K562 (cell line): ENCODE data around the gene PAFAH1B2. TPM values are rescaled to one million over a fixed set of nuclear protein-coding genes. Genes with fewer than 3 reads are reported as not detected.

ENCODE experiments used
- ATAC-seq: fragments of 200-7000 bp; cut with Tn5 transposase; 3 replicates; pipeline ENCODE4 v1.9.1; 2020; ENCODE audit warnings: moderate library complexity
- Bru-seq: library from RNA; stranded (reverse); fragments of 400-500 nt; gene quantifications from one replicate; lab custom pipeline; 2021; lab: Mats Ljungman, UMichigan
- BruChase-seq, 2 experiments: library from RNA; stranded (reverse); fragments of 400-500 nt; gene quantifications; one replicate each; lab custom pipeline; 2021; lab: Mats Ljungman, UMichigan
- BruUV-seq: library from RNA; stranded (reverse); fragments of 400-500 nt; replicated peaks from 2 replicates; lab custom pipeline; 2021; lab: Mats Ljungman, UMichigan
- CTCF ChIA-PET: fragments of 300-600 bp; formaldehyde crosslinking; extraction: SDS; loops from one replicate; lab custom pipeline; 2021; ENCODE audit warnings: low intra/inter-chr PET ratio; lab: Yijun Ruan, JAX
- POLR2A ChIA-PET: fragments of 300-600, 350-650 bp; sonication (Branson Sonifier 250); formaldehyde crosslinking; extraction: SDS; loops from one replicate; lab custom pipeline; 2021; ENCODE audit warnings: antibody characterized with exemption, inconsistent platforms; lab: Yijun Ruan, JAX
- DNase-seq, 4 experiments: peaks; one replicate each; pipeline versions ENCODE4 v3.0.0 to v3.0.0-alpha.2; 2011 to 2018; ENCODE audit warnings: low spot score in 3 of 4, mixed read lengths in 3 of 4; ENCODE audit errors: extremely low read depth in 1 of 4
- FAIRE-seq: peaks from 2 replicates; lab custom pipeline; 2011; peaks lifted over from hg19 to GRCh38; lab: Jason Lieb, UNC
- H2AFZ ChIP-seq: 2 replicates; pipeline ENCODE4 v1.6.0; 2011; ENCODE audit warnings: low read depth, low read length, control low read depth, inconsistent platforms
- H3K27ac ChIP-seq: fragments of 200-600 bp; 3 replicates; pipeline ENCODE4 v1.8.0; 2011; ENCODE audit warnings: low read depth, mild to moderate bottlenecking, control low read depth, inconsistent platforms, low read length, moderate library complexity, mixed read lengths; ENCODE audit errors: extremely low read depth
- H3K27me3 ChIP-seq, 2 experiments: fragments of 300-600 bp in 1 of 2; 2 replicates in 1 of 2; 3 replicates in 1 of 2; pipeline versions ENCODE4 v1.6.0 to v1.8.0; 2011; ENCODE audit warnings: inconsistent platforms in 2 of 2, low read length in 2 of 2, mild to moderate bottlenecking in 1 of 2, mixed read lengths in 1 of 2, moderate library complexity in 1 of 2; ENCODE audit not compliant: control insufficient read depth in 2 of 2, insufficient read depth in 2 of 2
- H3K36me3 ChIP-seq: fragments of 300-600 bp; 3 replicates; pipeline ENCODE4 v1.8.0; 2011; ENCODE audit warnings: mild to moderate bottlenecking, low read length, inconsistent platforms; ENCODE audit not compliant: control insufficient read depth, insufficient read depth
- H3K4me1 ChIP-seq, 2 experiments: fragments of 200-600 bp in 1 of 2; replicated peaks in 1 of 2; 2 replicates in 1 of 2; 3 replicates in 1 of 2; pipeline versions ENCODE4 v1.5.1 to v1.8.0; 2011; ENCODE audit warnings: inconsistent platforms in 2 of 2, low read length in 2 of 2, mild to moderate bottlenecking in 1 of 2, mixed read lengths in 1 of 2, moderate library complexity in 1 of 2; ENCODE audit not compliant: control insufficient read depth in 2 of 2, insufficient read depth in 2 of 2
- H3K4me2 ChIP-seq: 2 replicates; pipeline ENCODE4 v1.6.1; 2011; ENCODE audit warnings: low read length, control low read depth, inconsistent platforms, mixed read lengths; ENCODE audit not compliant: insufficient read depth
- H3K4me3 ChIP-seq: fragments of 200-600 bp; sonication (generic), shearing (Covaris generic); 2 replicates; pipeline ENCODE4 v1.5.1; 2016; ENCODE audit warnings: control low read depth, inconsistent platforms
- H3K79me2 ChIP-seq: fragments of 200-600 bp; 3 replicates; pipeline ENCODE4 v1.8.0; 2011; ENCODE audit warnings: low read length, inconsistent platforms; ENCODE audit not compliant: control insufficient read depth, insufficient read depth
- H3K9ac ChIP-seq, 2 experiments: 2 replicates each; pipeline versions ENCODE4 v1.6.0 to v1.6.1; 2011; ENCODE audit warnings: low read depth in 2 of 2, low read length in 2 of 2, control low read depth in 1 of 2, inconsistent platforms in 1 of 2, mild to moderate bottlenecking in 1 of 2, mixed read lengths in 1 of 2; ENCODE audit not compliant: insufficient read depth in 1 of 2
- H3K9me1 ChIP-seq: one replicate; pipeline ENCODE4 v1.6.0; 2011; ENCODE audit warnings: inconsistent platforms, mild to moderate bottlenecking, low read length, moderate library complexity; ENCODE audit not compliant: control insufficient read depth, insufficient read depth
- H3K9me3 ChIP-seq: replicated peaks from 2 replicates; pipeline ENCODE4 v1.5.1; 2011; ENCODE audit warnings: low read depth, low read length, inconsistent platforms; ENCODE audit not compliant: control insufficient read depth, insufficient read depth
- H4K20me1 ChIP-seq: replicated peaks from 2 replicates; pipeline ENCODE4 v1.6.1; 2011; ENCODE audit warnings: low read length, inconsistent platforms, mixed read lengths; ENCODE audit not compliant: control insufficient read depth, insufficient read depth
- CBX2 ChIP-seq: fragments of 200-600 bp; sonication (generic); IDR thresholded peaks from one replicate; pipeline ENCODE4 v1.6.1; 2012; ENCODE audit warnings: mild to moderate bottlenecking, low read length, inconsistent platforms; ENCODE audit not compliant: insufficient read depth, poor library complexity, severe bottlenecking
- CSDE1 ChIP-seq, 2 experiments: fragments of 450-650 bp; IDR thresholded peaks; 2 replicates each; pipeline ENCODE4 v1.6.1; 2016; ENCODE audit warnings: mild to moderate bottlenecking in 1 of 2
- HDAC2 ChIP-seq: fragments of 450-650 bp; IDR thresholded peaks from 2 replicates; pipeline ENCODE4 v1.6.1; 2016; ENCODE audit warnings: mild to moderate bottlenecking
- NCOA6 ChIP-seq: fragments of 450-650 bp; IDR thresholded peaks from 2 replicates; pipeline ENCODE4 v1.6.1; 2017; ENCODE audit warnings: mild to moderate bottlenecking
- PATZ1 ChIP-seq: fragments of 250-450 bp; sonication (Bioruptor Pico); IDR thresholded peaks from 2 replicates; pipeline ENCODE4 v1.5.0; 2020; ENCODE audit warnings: mild to moderate bottlenecking, borderline replicate concordance
- PREB ChIP-seq: sonication (generic); formaldehyde crosslinking; IDR thresholded peaks from 2 replicates; pipeline ENCODE4 v1.8.1; 2023; ENCODE audit warnings: mild to moderate bottlenecking, missing genetic modification reagents
- SAP30 ChIP-seq: fragments of 200-600 bp; sonication (generic); IDR thresholded peaks from 2 replicates; pipeline ENCODE4 v1.6.1; 2012; ENCODE audit warnings: borderline replicate concordance, low read depth, mild to moderate bottlenecking, moderate library complexity, low read length, control low read depth, inconsistent platforms; ENCODE audit not compliant: insufficient read depth, poor library complexity, severe bottlenecking
- ZNF3 ChIP-seq: fragments of 250-450 bp; sonication (Bioruptor Pico); IDR thresholded peaks from 2 replicates; pipeline ENCODE4 v1.5.0; 2021; ENCODE audit warnings: mild to moderate bottlenecking, moderate library complexity
- ZSCAN29 ChIP-seq: fragments of 450-650 bp; IDR thresholded peaks from 2 replicates; pipeline ENCODE4 v1.6.1; 2017
- WGBS: fragments of 100-300 bp; shearing (Covaris generic); methylation state at CpG from one replicate; pipeline ENCODE4 v1.1.6; 2016; ENCODE audit warnings: low coverage, mixed read lengths; ENCODE audit not compliant: insufficient coverage; ENCODE audit errors: missing lambda C conversion rate; 5-methylcytosine and 5-hydroxymethylcytosine counted together
- in situ Hi-C: fragments of 300-500 bp; cut with MboI; formaldehyde crosslinking; loops from 4 replicates; pipeline ENCODE4 v1.15.0; 2018; ENCODE audit warnings: inconsistent platforms, mixed read lengths
- intact Hi-C: fragments of 100-400 bp; cut with micrococcal nuclease; formaldehyde crosslinking; loops from 2 replicates; pipeline ENCODE4 v1.14.2; 2022
- long read RNA-seq, 3 experiments: library from polyadenylated mRNA in 2 of 3; library from RNA in 1 of 3; unstranded in 2 of 3; stranded (forward) in 1 of 3; transcript quantifications; one replicate each; pipeline ENCODE4 v2.0.0, GENCODE V29; 2019 to 2022
- polyA minus RNA-seq, 3 experiments: library from RNA; depleted of rRNA, polyadenylated mRNA; stranded (reverse); fragments of >200 nt; gene quantifications; 2 replicates each; pipeline ENCODE4 v1.2.3, GENCODE V29; 2011
- polyA plus RNA-seq, 8 experiments: library from polyadenylated mRNA; depleted of rRNA in 4 of 8; stranded (reverse) in 5 of 8; unstranded in 3 of 8; fragments of >200 nt; fragmentation: Nextera tagmentation in 2 of 8; fragmentation: Illumina TruSeq in 1 of 8; extraction: Ambion mirVana in 2 of 8; extraction: Trizol in 1 of 8; gene quantifications; 2 replicates each; pipeline versions ENCODE4 v1.2.1 to v1.2.3, GENCODE V29; 2011 to 2014; ENCODE audit warnings: inconsistent platforms in 1 of 8, missing spikeins in 1 of 8
- total RNA-seq, 7 experiments: library from RNA; depleted of rRNA in 6 of 7; stranded (reverse); fragments of >200 nt in 6 of 7; fragmentation: Illumina TruSeq in 2 of 7; extraction: Trizol in 2 of 7; gene quantifications; 2 replicates each; pipeline versions ENCODE4 v1.2.1 to v1.2.3, GENCODE V29; 2011 to 2021; ENCODE audit warnings: low replicate concordance in 1 of 7
- TF ChIP-seq, protein P1 (sequence below): fragments of 250-450 bp; sonication (Bioruptor Pico); IDR thresholded peaks from 2 replicates; pipeline ENCODE4 v1.8.0; 2021; ENCODE audit warnings: moderate library complexity, mild to moderate bottlenecking, inconsistent platforms

Gene PAFAH1B2, protein sequence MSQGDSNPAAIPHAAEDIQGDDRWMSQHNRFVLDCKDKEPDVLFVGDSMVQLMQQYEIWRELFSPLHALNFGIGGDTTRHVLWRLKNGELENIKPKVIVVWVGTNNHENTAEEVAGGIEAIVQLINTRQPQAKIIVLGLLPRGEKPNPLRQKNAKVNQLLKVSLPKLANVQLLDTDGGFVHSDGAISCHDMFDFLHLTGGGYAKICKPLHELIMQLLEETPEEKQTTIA
- total RNA-seq (2011; cell fraction: chromatin; rRNA removed; ENCODE audit: low replicate concordance), result 47.5 and 78.4 TPM in 2 replicates
- 27.7 and 27.9 TPM in 2 replicates for total RNA-seq (2011; cell fraction: nucleolus; rRNA removed)
- total RNA-seq (2011; cell fraction: nucleoplasm; rRNA removed), result 55.0 and 89.9 TPM in 2 replicates
- total RNA-seq (2014; rRNA removed), result 61.0 and 64.9 TPM in 2 replicates
- total RNA-seq (2014; rRNA removed; fragmentation: Illumina TruSeq; extraction: Trizol), result 94.7 and 109 TPM in 2 replicates
- 70.4 and 74.2 TPM in 2 replicates for total RNA-seq (2015; rRNA removed; fragmentation: Illumina TruSeq; extraction: Trizol)
- total RNA-seq (2021), result 82.3 and 90.2 TPM in 2 replicates
- polyA plus RNA-seq (2011; rRNA removed), result 43.3 and 55.3 TPM in 2 replicates
- 31.2 and 34.2 TPM in 2 replicates for polyA plus RNA-seq (2011; cell fraction: cytosol; rRNA removed)
- 17.3 and 17.8 TPM in 2 replicates for polyA plus RNA-seq (2011; cell fraction: nucleus; rRNA removed)
- polyA plus RNA-seq (2012), result 28.3 and 30.4 TPM in 2 replicates
- polyA plus RNA-seq (2014; fragmentation: Illumina TruSeq; extraction: Trizol), result 38.0 and 39.3 TPM in 2 replicates
- polyA plus RNA-seq (2014; fragmentation: Nextera tagmentation; extraction: Ambion mirVana), result 10 to 100 TPM; 27.8 to 81.6 TPM
- polyA plus RNA-seq (2014; rRNA removed), result 34.5 and 36.4 TPM in 2 replicates
- polyA minus RNA-seq (2011; rRNA and poly(A)+ RNA removed), result 203 and 224 TPM in 2 replicates
- 49.4 and 74.5 TPM in 2 replicates for polyA minus RNA-seq (2011; cell fraction: cytosol; rRNA and poly(A)+ RNA removed)
- polyA minus RNA-seq (2011; cell fraction: nucleus; rRNA and poly(A)+ RNA removed), result 15.5 and 22.9 TPM in 2 replicates
- Bru-seq, nascent RNA, result percentile 91 among the genes with signal in this experiment
- BruChase-seq, experiment 1, labeled RNA remaining after a 2-hour chase, result percentile 94 among the genes with signal in this experiment
- percentile 96 among the genes with signal in this experiment for BruChase-seq, experiment 2, labeled RNA remaining after a 6-hour chase
- long read RNA-seq, experiment 1, full-length matches to known transcripts, result 34 of 161 reads
- long read RNA-seq, experiment 1, partial matches to known transcripts, result 7 of 161 reads
- long read RNA-seq, experiment 1, other reads (novel, unspliced or antisense), result 120 of 161 reads
- long read RNA-seq, experiment 2, full-length matches to known transcripts, result 4 of 40 reads
- long read RNA-seq, experiment 2, partial matches to known transcripts, result 1 of 40 reads
- long read RNA-seq, experiment 2, other reads (novel, unspliced or antisense), result 35 of 40 reads
- long read RNA-seq, experiment 3, full-length matches to known transcripts, result 9 of 89 reads
- long read RNA-seq, experiment 3, partial matches to known transcripts, result 1 of 89 reads
- long read RNA-seq, experiment 3, other reads (novel, unspliced or antisense), result 79 of 89 reads

GRCh38 chr11:117143871-117144476 is at the start of gene PAFAH1B2:
PAFAH1B2 (plus strand) TSS chr11:117144287; CDS start chr11:117152448, 8,161 bp downstream.
- POLR2A ChIA-PET, result interaction anchor here (0.6 to 2.7 kb wide), 16 partner anchors 13 to 401 kb away, joined by 3 to 18 read pairs (median 4); partner anchors contain the start of genes CEP164 and SIDT2
- Histone ChIP-seq H3K9me1 (no peaks in the 10 kb centered on the region), H2AFZ (peak within 1 kb of the TSS; percentile 99), H3K9me3 (no peaks in the 10 kb centered on the region), H3K36me3 (peaks cover 32% of the 10 kb centered on the region), H3K4me3 (peak within 1 kb of the TSS; percentile 89), H3K4me2 (peak within 1 kb of the TSS; percentile 100), H3K4me1 (peaks cover 12 to 18% of the 10 kb centered on the region in 2 experiments; a peak in 4 of 5 replicates), H3K79me2 (peaks cover 54% of the 10 kb centered on the region), H3K27ac (peak within 1 kb of the TSS; percentile 88), H3K27me3 (no peaks in the 10 kb centered on the region), H3K9ac (peak within 1 kb of the TSS; percentile 90 to 92), H4K20me1 (peaks cover 6% of the 10 kb centered on the region)
- DNase-seq (peak; percentile 97 to 99 (median 97)), FAIRE-seq (peak; percentile 82), ATAC-seq (peak; percentile 95)
- under 1% methylated on average over 37 of the region's 48 CpGs for WGBS
- CTCF ChIA-PET, result no interaction called here
- intact Hi-C loops (loop anchor here (2.0 kb wide), 1 partner anchor 35 kb away; the partner anchor contains the start of gene SIDT2), in situ Hi-C loops (no loop called here)
- BruUV-seq, result TSS peak; percentile 98
- TF ChIP-seq NCOA6 (no peak), HDAC2 (peak; percentile 87; the same call in 1 of the 2 replicates), PREB (CRISPR knock-in tag) (no peak), ZSCAN29 (no peak), PATZ1 (no peak), ZNF3 (no peak), CSDE1 (IDR thresholded peaks at IDR 0.05) (no peak), CBX2 (no peak), SAP30 (peak; percentile 88)
- TF ChIP-seq, protein P1, sequence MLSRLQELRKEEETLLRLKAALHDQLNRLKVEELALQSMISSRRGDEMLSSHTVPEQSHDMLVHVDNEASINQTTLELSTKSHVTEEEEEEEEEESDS (CRISPR knock-in tag), result no peak
